Left ventricle myocardium inferior (tissue), 1 donor: ENCODE data around the gene BTF3L4. TPM values are rescaled to one million over a fixed set of nuclear protein-coding genes. Genes with fewer than 3 reads are reported as not detected.
A peak's percentile ranks its signal among the peaks of the same experiment; 100 is the strongest.

Source experiments
- DNase-seq: peaks from one replicate; pipeline ENCODE4 v3.0.0-alpha.2; 2020
- H3K27ac ChIP-seq: fragments of 200-600 bp; replicated peaks from 2 replicates; pipeline ENCODE4 v1.8.0; 2021
- H3K27me3 ChIP-seq: fragments of 200-600 bp; 2 replicates; pipeline ENCODE4 v1.8.0; 2021; ENCODE audit warnings: low read depth
- H3K36me3 ChIP-seq: fragments of 200-600 bp; 2 replicates; pipeline ENCODE4 v1.8.0; 2021
- H3K4me1 ChIP-seq: fragments of 200-600 bp; 2 replicates; pipeline ENCODE4 v1.8.0; 2021
- H3K4me3 ChIP-seq: fragments of 200-600 bp; 2 replicates; pipeline ENCODE4 v1.8.0; 2021; ENCODE audit warnings: mild to moderate bottlenecking, moderate library complexity
- H3K9me3 ChIP-seq: fragments of 200-600 bp; replicated peaks from 2 replicates; pipeline ENCODE4 v1.8.0; 2021
- intact Hi-C: fragments of 100-400 bp; cut with micrococcal nuclease; formaldehyde crosslinking; loops from one replicate; pipeline ENCODE4 v1.11.0; 2022
- long read RNA-seq: library from polyadenylated mRNA; unstranded; transcript quantifications from one replicate; pipeline ENCODE4 v2.0.0, GENCODE V29; 2021
- total RNA-seq: library from RNA; stranded (reverse); fragmentation: NEBNext Ultra II Directional; extraction: Animal tissue kit (Norgen Biotek cat#: 25700); gene quantifications from one replicate; pipeline ENCODE4 v1.2.1, GENCODE V29; 2021
- TF ChIP-seq, protein P1 (sequence below): fragments of 200-600 bp; IDR thresholded peaks from 2 replicates; pipeline ENCODE4 v1.8.0; 2021; ENCODE audit warnings: antibody characterized with exemption, mild to moderate bottlenecking, borderline replicate concordance
- donor health status: DM: no; HTN: yes; CAD: no; lungs with severe emphysema.

BTF3L4 gene
- 25.9 TPM for total RNA-seq
- long read RNA-seq, full-length matches to known transcripts: 28 of 30 reads
- long read RNA-seq, partial matches to known transcripts: 0 of 30 reads
- long read RNA-seq, other reads (novel, unspliced or antisense): 2 of 30 reads

- intact Hi-C loops: no loop called here
- no peaks in the 10 kb centered on the region for H3K9me3 ChIP-seq
- H3K36me3 ChIP-seq: peaks cover 28% of the 10 kb centered on the region
- H3K4me3 ChIP-seq: peak within 1 kb of the TSS; percentile 95
- peak; percentile 96 for DNase-seq
- H3K4me1 ChIP-seq: peaks cover 65% of the 10 kb centered on the region
- peak within 1 kb of the TSS; percentile 89 for H3K27ac ChIP-seq
- TF ChIP-seq, protein P1, sequence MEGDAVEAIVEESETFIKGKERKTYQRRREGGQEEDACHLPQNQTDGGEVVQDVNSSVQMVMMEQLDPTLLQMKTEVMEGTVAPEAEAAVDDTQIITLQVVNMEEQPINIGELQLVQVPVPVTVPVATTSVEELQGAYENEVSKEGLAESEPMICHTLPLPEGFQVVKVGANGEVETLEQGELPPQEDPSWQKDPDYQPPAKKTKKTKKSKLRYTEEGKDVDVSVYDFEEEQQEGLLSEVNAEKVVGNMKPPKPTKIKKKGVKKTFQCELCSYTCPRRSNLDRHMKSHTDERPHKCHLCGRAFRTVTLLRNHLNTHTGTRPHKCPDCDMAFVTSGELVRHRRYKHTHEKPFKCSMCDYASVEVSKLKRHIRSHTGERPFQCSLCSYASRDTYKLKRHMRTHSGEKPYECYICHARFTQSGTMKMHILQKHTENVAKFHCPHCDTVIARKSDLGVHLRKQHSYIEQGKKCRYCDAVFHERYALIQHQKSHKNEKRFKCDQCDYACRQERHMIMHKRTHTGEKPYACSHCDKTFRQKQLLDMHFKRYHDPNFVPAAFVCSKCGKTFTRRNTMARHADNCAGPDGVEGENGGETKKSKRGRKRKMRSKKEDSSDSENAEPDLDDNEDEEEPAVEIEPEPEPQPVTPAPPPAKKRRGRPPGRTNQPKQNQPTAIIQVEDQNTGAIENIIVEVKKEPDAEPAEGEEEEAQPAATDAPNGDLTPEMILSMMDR: no peak
- no peaks in the 10 kb centered on the region for H3K27me3 ChIP-seq
Observed at GRCh38 chr1:52056163-52056936, at the start of gene BTF3L4. Gene BTF3L4, plus strand, starts transcription at chr1:52056295. Its CDS starts 3,553 bp downstream, at chr1:52059848.

GRCh38 chr1:52007215-52008002 lies 48.7 kb upstream of the BTF3L4 start:
- peaks cover 77% of the 10 kb centered on the region for H3K27me3 ChIP-seq

GRCh38 chr1:52008071-52008809 lies 47.9 kb upstream of the BTF3L4 start:
- no peak overlapping the region for H3K4me3 ChIP-seq
- intact Hi-C loops: no loop called here
- no peaks in the 10 kb centered on the region for H3K36me3 ChIP-seq
- H3K4me1 ChIP-seq: no peaks in the 10 kb centered on the region
- no peak overlapping the region for H3K27ac ChIP-seq
- TF ChIP-seq, protein P1: no peak
- H3K9me3 ChIP-seq: no peaks in the 10 kb centered on the region
- peaks cover 68% of the 10 kb centered on the region for H3K27me3 ChIP-seq
- no peak for DNase-seq

More at GRCh38 chr1:52007215-52008002, 48.7 kb upstream of the BTF3L4 start:
- Histone ChIP-seq H3K9me3 (no peaks in the 10 kb centered on the region), H3K27ac (no peak overlapping the region), H3K4me1 (no peaks in the 10 kb centered on the region), H3K4me3 (no peak overlapping the region), H3K36me3 (no peaks in the 10 kb centered on the region)
- no peak for DNase-seq
- TF ChIP-seq, protein P1: no peak
- intact Hi-C loops: no loop called here

- Histone ChIP-seq H3K27ac (no peak overlapping the region), H3K4me1 (no peaks in the 10 kb centered on the region), H3K9me3 (no peaks in the 10 kb centered on the region), H3K27me3 (no peaks in the 10 kb centered on the region), H3K4me3 (no peak overlapping the region), H3K36me3 (peaks cover 62% of the 10 kb centered on the region)
- TF ChIP-seq, protein P1: no peak
- DNase-seq: no peak
- intact Hi-C loops: no loop called here
Observed at GRCh38 chr1:52022133-52022532, 34.0 kb upstream of the BTF3L4 start.

DNA sequence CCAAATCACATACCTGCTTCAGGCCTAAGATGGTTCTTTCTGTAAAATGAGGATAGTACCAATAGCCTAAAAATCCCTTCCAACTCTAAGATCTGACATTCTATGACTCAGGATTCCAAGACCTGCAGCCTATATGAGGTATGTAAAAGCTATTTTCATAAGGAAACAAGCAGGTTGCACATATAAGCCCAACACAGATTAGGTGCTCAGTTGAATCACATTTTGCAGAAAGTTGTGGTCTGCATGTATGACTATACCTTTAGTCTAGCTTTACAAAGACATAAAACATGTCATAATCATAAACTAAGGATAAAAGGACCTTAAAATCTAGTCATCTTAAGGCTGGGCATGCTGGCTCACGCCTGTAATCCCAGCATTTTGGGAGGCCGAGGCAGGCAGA lies 29.8 kb upstream of the BTF3L4 start:
- Histone ChIP-seq H3K36me3 (peaks cover 51% of the 10 kb centered on the region), H3K4me3 (no peak overlapping the region), H3K9me3 (no peaks in the 10 kb centered on the region), H3K4me1 (peaks cover under 1% of the 10 kb centered on the region), H3K27me3 (no peaks in the 10 kb centered on the region), H3K27ac (no peak overlapping the region)
- intact Hi-C loops: no loop called here
- TF ChIP-seq, protein P1: no peak
- DNase-seq: no peak
